Lower lobe of right lung (tissue), 2 donors: Measurements from ENCODE around the gene EYA2. TPM values are rescaled to one million over a fixed set of nuclear protein-coding genes. Genes with fewer than 3 reads are reported as not detected.

Experiments
- ATAC-seq, 2 donors: fragments of 200-7000 bp; cut with Tn5 transposase; one replicate each; pipeline ENCODE4 v1.9.1; 2020 to 2022; ENCODE audit warnings: mild to moderate bottlenecking in 2 of 2, moderate library complexity in 2 of 2
- DNase-seq: peaks from one replicate; pipeline ENCODE4 v3.0.0-alpha.2; 2020
- H3K27ac ChIP-seq: fragments of 200-600 bp; one replicate; pipeline ENCODE4 v1.8.0; 2022
- H3K27me3 ChIP-seq: fragments of 200-600 bp; one replicate; pipeline ENCODE4 v1.8.0; 2022; ENCODE audit warnings: low read depth
- H3K36me3 ChIP-seq: fragments of 200-600 bp; one replicate; pipeline ENCODE4 v1.8.0; 2022; ENCODE audit warnings: mild to moderate bottlenecking
- H3K4me1 ChIP-seq: fragments of 200-600 bp; one replicate; pipeline ENCODE4 v1.8.0; 2022
- H3K4me3 ChIP-seq: fragments of 200-600 bp; one replicate; pipeline ENCODE4 v1.8.0; 2022; ENCODE audit warnings: mild to moderate bottlenecking
- H3K9me3 ChIP-seq: fragments of 200-600 bp; one replicate; pipeline ENCODE4 v1.8.0; 2022
- CTCF ChIP-seq: fragments of 200-600 bp; IDR thresholded peaks from one replicate; pipeline ENCODE4 v1.8.0; 2022; ENCODE audit warnings: antibody characterized with exemption, mild to moderate bottlenecking
- intact Hi-C: fragments of 100-400 bp; cut with DNase I; formaldehyde crosslinking; loops from one replicate; pipeline ENCODE4 v1.11.0; 2022
- total RNA-seq: library from RNA; stranded (reverse); fragmentation: NEBNext Ultra II Directional; extraction: Animal tissue kit (Norgen Biotek cat#: 25700); gene quantifications from one replicate; pipeline ENCODE4 v1.2.1, GENCODE V29; 2021
- donor health status: DM: no; HTN: yes; CAD: no; lungs with severe emphysema.

The EYA2 gene
- total RNA-seq, 1 donor from 2014 or later = 3.5 TPM

- no peaks in the 10 kb centered on the region for H3K4me1 ChIP-seq
- H3K9me3 ChIP-seq = no peaks in the 10 kb centered on the region
- TF ChIP-seq CTCF = no peak
- no peak for DNase-seq
- H3K36me3 ChIP-seq = no peaks in the 10 kb centered on the region
- no peaks in the 10 kb centered on the region for H3K27me3 ChIP-seq
- intact Hi-C loops = no loop called here
- ATAC-seq = no peak
- no peak overlapping the region for H3K27ac ChIP-seq
- no peak overlapping the region for H3K4me3 ChIP-seq
These were observed 119.0 kb downstream of the EYA2 start for GRCh38 chr20:47013606-47014005.

GRCh38 chr20:47016068-47016664 lies 121.5 kb downstream of the EYA2 start:
- no peak for TF ChIP-seq CTCF
- Histone ChIP-seq H3K4me3 (no peak overlapping the region), H3K27ac (no peak overlapping the region), H3K9me3 (no peaks in the 10 kb centered on the region), H3K4me1 (no peaks in the 10 kb centered on the region), H3K36me3 (no peaks in the 10 kb centered on the region), H3K27me3 (no peaks in the 10 kb centered on the region)
- intact Hi-C loops = no loop called here
- ATAC-seq (no peak), DNase-seq (no peak)

GRCh38 chr20:47018381-47018780 lies 123.7 kb downstream of the EYA2 start:
- Histone ChIP-seq H3K9me3 (no peaks in the 10 kb centered on the region), H3K4me1 (no peaks in the 10 kb centered on the region), H3K36me3 (no peaks in the 10 kb centered on the region), H3K4me3 (no peak overlapping the region), H3K27me3 (no peaks in the 10 kb centered on the region), H3K27ac (no peak overlapping the region)
- DNase-seq (no peak), ATAC-seq (no peak)
- intact Hi-C loops = no loop called here
- TF ChIP-seq CTCF = no peak

GRCh38 chr20:47019121-47019824 lies 124.6 kb downstream of the EYA2 start:
- intact Hi-C loops = no loop called here
- H3K9me3 ChIP-seq = no peaks in the 10 kb centered on the region
- ATAC-seq (peak; percentile 42 to 49), DNase-seq (no peak)
- peaks cover 2% of the 10 kb centered on the region for H3K4me1 ChIP-seq
- no peak for TF ChIP-seq CTCF
- no peaks in the 10 kb centered on the region for H3K36me3 ChIP-seq
- no peaks in the 10 kb centered on the region for H3K27me3 ChIP-seq
- no peak overlapping the region for H3K27ac ChIP-seq
- no peak overlapping the region for H3K4me3 ChIP-seq

DNA sequence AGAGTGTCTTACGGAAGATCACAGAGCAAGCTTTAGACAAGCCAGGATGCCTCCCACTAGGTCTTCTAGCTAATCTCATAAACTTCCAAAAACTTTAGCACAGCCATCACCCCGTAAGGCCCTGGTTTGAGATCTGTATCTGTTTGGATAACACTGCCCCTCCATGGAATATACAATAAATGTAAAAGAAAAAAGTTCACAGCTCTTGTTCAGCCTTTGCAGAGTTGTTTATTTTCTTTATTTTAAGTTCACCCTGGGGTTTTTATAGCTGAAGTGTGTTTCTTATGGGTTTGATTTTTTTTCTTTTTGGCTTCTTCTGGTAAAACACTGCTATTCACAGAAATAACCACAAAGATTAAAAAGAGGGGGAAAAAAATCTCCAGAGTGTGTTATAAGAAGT lies 125.6 kb downstream of the EYA2 start:
- Histone ChIP-seq H3K4me3 (no peak overlapping the region), H3K27ac (no peak overlapping the region), H3K9me3 (no peaks in the 10 kb centered on the region), H3K36me3 (no peaks in the 10 kb centered on the region), H3K27me3 (no peaks in the 10 kb centered on the region), H3K4me1 (peaks cover 12% of the 10 kb centered on the region)
- DNase-seq (no peak), ATAC-seq (no peak)
- TF ChIP-seq CTCF = no peak
- intact Hi-C loops = no loop called here
